LNCaP clone FGC (cell line): ENCODE data around the gene PHLDB2.

Experiments used
- DNase-seq: peaks from one replicate; pipeline ENCODE4 v3.0.0-alpha.2; 2011; ENCODE audit warnings: low read depth
- H3K4me3 ChIP-seq: 2 replicates; pipeline ENCODE4 v1.5.1; 2011; ENCODE audit warnings: mild to moderate bottlenecking, low read depth, low read length, control low read depth
- TF ChIP-seq, protein P1 (sequence below): IDR thresholded peaks from 2 replicates; pipeline ENCODE4 v1.5.1; 2012; ENCODE audit warnings: mild to moderate bottlenecking; ENCODE audit not compliant: control insufficient read depth, insufficient read depth; ENCODE audit errors: extremely low read depth

The PHLDB2 gene

DNA sequence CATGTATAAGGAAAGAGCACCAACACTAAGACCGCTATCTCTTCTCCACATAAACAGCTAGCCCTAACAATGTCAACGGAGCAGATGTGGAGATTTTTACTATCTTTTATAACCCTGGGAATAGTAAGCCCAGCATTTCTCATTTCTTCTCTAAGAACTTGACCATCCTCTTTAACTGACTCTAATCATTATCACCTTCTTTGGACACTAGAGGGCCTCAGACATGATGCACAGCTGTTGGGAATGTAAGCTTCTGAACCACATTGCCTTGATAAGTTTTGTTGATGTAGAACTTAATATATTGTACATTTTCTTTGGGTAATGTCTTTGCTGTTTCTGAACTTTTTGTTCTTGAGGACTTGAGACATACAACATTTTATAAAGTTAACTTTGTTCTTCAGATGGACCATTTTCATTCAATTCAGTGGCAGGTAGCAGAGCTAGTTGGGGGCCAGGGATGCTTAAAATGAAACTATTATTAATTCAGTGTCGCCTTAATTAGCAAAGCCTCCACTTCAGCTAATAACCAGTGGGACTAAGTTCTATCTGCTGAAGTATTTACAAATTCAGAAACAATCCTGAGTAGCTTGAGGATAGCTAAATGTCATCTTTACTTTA lies 130.1 kb downstream of the PHLDB2 start:
- H3K4me3 ChIP-seq, result no peak overlapping the region
- TF ChIP-seq, protein P1, sequence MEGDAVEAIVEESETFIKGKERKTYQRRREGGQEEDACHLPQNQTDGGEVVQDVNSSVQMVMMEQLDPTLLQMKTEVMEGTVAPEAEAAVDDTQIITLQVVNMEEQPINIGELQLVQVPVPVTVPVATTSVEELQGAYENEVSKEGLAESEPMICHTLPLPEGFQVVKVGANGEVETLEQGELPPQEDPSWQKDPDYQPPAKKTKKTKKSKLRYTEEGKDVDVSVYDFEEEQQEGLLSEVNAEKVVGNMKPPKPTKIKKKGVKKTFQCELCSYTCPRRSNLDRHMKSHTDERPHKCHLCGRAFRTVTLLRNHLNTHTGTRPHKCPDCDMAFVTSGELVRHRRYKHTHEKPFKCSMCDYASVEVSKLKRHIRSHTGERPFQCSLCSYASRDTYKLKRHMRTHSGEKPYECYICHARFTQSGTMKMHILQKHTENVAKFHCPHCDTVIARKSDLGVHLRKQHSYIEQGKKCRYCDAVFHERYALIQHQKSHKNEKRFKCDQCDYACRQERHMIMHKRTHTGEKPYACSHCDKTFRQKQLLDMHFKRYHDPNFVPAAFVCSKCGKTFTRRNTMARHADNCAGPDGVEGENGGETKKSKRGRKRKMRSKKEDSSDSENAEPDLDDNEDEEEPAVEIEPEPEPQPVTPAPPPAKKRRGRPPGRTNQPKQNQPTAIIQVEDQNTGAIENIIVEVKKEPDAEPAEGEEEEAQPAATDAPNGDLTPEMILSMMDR, result peak; percentile 82
- no peak for DNase-seq

GRCh38 chr3:111993038-111993437 lies 134.0 kb downstream of the PHLDB2 start:
- no peak for DNase-seq
- H3K4me3 ChIP-seq, result no peak overlapping the region
- TF ChIP-seq, protein P1, result no peak

GRCh38 chr3:111998636-111999483 lies 139.8 kb downstream of the PHLDB2 start, which contains the start of gene TAGLN3:
Gene TAGLN3 (plus strand): TSS chr3:111998922. CDS start chr3:111999423, 501 bp downstream.
- DNase-seq, result no peak
- no peak within 1 kb of the TSS for H3K4me3 ChIP-seq
- TF ChIP-seq, protein P1, result no peak

GRCh38 chr3:111999484-112000324 lies 140.6 kb downstream of the PHLDB2 start:
- TF ChIP-seq, protein P1, result no peak
- no peak overlapping the region for H3K4me3 ChIP-seq
- no peak for DNase-seq

- TF ChIP-seq, protein P1, result no peak
- no peak overlapping the region for H3K4me3 ChIP-seq
- DNase-seq, result no peak
Measured at GRCh38 chr3:112000367-112000771, 141.3 kb downstream of the PHLDB2 start.

DNA sequence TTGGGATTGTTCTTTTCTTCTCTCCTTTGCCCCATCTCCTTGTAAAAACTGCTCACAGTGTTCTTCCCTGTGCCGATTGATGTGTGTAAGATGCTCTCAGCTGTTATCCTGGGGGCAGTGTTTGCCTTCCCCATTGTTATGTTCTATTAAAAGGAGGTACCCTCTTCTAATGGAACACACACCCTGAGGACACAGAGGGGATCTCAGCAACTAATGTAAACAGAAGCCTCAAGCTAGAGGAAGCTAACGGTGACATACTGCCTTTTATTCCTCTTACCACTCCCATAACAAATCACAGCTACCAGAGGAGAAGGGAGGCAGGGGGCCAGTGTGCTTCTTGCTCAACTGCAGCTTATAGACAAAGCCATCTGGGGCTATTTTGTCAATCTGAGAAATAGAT lies 141.9 kb downstream of the PHLDB2 start:
- DNase-seq, result no peak
- TF ChIP-seq, protein P1, result no peak
- H3K4me3 ChIP-seq, result no peak overlapping the region
